ENCODE measurements around the gene NOL11.

GRCh38 chr17:67717624-67718324 lies at the start of gene NOL11:
- TF ChIP-seq, protein P1, sequence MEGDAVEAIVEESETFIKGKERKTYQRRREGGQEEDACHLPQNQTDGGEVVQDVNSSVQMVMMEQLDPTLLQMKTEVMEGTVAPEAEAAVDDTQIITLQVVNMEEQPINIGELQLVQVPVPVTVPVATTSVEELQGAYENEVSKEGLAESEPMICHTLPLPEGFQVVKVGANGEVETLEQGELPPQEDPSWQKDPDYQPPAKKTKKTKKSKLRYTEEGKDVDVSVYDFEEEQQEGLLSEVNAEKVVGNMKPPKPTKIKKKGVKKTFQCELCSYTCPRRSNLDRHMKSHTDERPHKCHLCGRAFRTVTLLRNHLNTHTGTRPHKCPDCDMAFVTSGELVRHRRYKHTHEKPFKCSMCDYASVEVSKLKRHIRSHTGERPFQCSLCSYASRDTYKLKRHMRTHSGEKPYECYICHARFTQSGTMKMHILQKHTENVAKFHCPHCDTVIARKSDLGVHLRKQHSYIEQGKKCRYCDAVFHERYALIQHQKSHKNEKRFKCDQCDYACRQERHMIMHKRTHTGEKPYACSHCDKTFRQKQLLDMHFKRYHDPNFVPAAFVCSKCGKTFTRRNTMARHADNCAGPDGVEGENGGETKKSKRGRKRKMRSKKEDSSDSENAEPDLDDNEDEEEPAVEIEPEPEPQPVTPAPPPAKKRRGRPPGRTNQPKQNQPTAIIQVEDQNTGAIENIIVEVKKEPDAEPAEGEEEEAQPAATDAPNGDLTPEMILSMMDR (IDR thresholded peaks at IDR 0.05; ENCODE audit: insufficient read depth, low read length, poor library complexity, severe bottlenecking), result peak; percentile 80
- TF ChIP-seq EZH2phosphoT487 (conservative IDR thresholded peaks at IDR 0.05; ENCODE audit: low read length), result no peak

Data from SU-DHL-6 (cell line).